Activated CD4-positive, alpha-beta T cell treated with anti-CD3 and anti-CD28 coated beads, Interleukin-2, amount 50 U/mL, for 24 hours (primary cell): ENCODE data around the gene STPG2.

ENCODE experiments used
- DNase-seq, 2 donors: peaks; one replicate each; pipeline ENCODE4 v3.0.0-alpha.2; 2020; ENCODE audit warnings: low read depth in 1 of 2, low spot score in 1 of 2

Gene STPG2

DNA sequence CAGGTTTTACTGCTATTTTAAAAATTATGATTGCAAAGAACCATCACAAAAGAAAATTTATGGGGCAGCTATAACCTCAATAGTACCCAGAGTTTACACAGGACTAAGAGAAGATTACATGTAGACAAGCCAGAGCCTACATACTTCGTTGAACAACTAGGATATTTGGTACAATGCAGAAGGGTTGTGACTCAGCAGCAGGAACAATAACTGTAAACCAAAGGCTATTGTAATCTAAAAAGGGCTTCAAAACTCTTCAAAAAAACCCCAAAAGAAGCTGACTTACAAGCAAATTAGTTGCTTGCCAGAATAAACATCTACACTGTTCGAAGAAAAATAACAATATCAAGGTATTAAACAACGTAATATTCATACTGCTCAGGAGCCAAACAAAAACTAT is 618.0 kb downstream of the STPG2 start:
- DNase-seq: no peak

DNA sequence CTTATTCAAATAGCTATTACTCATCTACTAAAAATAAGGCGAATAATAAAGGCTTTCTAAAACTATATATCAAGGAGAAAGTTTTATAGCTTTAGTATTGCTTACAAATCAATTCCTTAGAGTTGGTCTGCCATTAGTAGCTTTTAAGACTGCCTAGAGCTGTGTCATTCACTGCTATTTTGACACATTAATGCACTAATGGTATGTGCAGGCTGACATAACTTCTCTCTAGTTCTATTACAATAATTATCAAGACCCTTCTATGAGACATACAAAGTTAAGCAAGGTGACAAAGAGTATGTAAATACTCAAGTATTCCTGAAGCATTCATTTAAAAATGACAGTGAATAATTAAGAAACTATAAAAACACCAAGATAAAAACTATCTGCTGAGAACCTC is 625.3 kb downstream of the STPG2 start:
- DNase-seq: no peak

DNA sequence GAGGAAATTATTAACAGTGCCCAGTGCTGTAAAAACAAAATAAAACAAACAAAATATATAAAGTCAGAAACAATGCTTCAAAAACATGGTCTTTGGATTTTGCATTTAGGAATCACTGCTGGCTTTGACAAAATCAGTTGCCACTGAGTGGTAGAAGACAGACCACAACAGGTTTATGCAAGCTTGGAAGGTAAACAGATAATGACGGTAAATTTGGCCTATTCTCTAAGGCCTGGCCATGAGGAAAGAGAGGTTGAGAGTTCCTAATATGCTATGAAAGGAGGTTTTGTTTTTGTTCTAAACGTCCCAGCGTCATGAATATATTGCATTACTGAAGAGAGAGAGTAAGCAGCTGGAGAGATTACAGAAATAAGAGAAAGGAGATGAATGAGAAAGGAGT is 629.4 kb downstream of the STPG2 start:
- no peak for DNase-seq
